ENCODE results near the gene TNFAIP8L1.

TNFAIP8L1 gene

GRCh38 chr19:4622695-4623421 is 16.5 kb upstream of the TNFAIP8L1 start:
- TF ChIP-seq TAF1 (IDR thresholded peaks at IDR 0.05; ENCODE audit: low read depth) (no peak), RAD21 (IDR thresholded peaks at IDR 0.05; ENCODE audit: low read depth) (no peak), YY1 (IDR thresholded peaks at IDR 0.05; ENCODE audit: low read depth) (no peak), TCF12 (IDR thresholded peaks at IDR 0.05; ENCODE audit: low read depth) (no peak), USF1 (IDR thresholded peaks at IDR 0.05) (no peak), EP300 (IDR thresholded peaks at IDR 0.05; ENCODE audit: borderline replicate concordance) (no peak), CREB1 (IDR thresholded peaks at IDR 0.05; ENCODE audit: low read depth) (no peak), ZBTB7A (IDR thresholded peaks at IDR 0.05; ENCODE audit: low read depth) (no peak), EGR1 (IDR thresholded peaks at IDR 0.05) (no peak), REST (IDR thresholded peaks at IDR 0.05; ENCODE audit: low read depth) (no peak), MAX (IDR thresholded peaks at IDR 0.05) (no peak), CEBPB (IDR thresholded peaks at IDR 0.05) (no peak), FOXM1 (IDR thresholded peaks at IDR 0.05; ENCODE audit: borderline replicate concordance, low read depth) (no peak), NFIC (IDR thresholded peaks at IDR 0.05) (no peak)

GRCh38 chr19:4624301-4624700 is 15.0 kb upstream of the TNFAIP8L1 start:
- no peak for TF ChIP-seq CREB1 (IDR thresholded peaks at IDR 0.05; ENCODE audit: low read depth)

- no peak for TF ChIP-seq ZBTB7A (IDR thresholded peaks at IDR 0.05; ENCODE audit: low read depth)
- TF ChIP-seq CREB1 (IDR thresholded peaks at IDR 0.05; ENCODE audit: low read depth): no peak
- TF ChIP-seq EGR1 (IDR thresholded peaks at IDR 0.05): no peak
- no peak for TF ChIP-seq NFIC (IDR thresholded peaks at IDR 0.05)
- TF ChIP-seq CEBPB (IDR thresholded peaks at IDR 0.05): no peak
- TF ChIP-seq TEAD4 (IDR thresholded peaks at IDR 0.05): no peak
- TF ChIP-seq REST (IDR thresholded peaks at IDR 0.05; ENCODE audit: low read depth): no peak
- TF ChIP-seq MAX (IDR thresholded peaks at IDR 0.05): no peak
- TF ChIP-seq TAF1 (IDR thresholded peaks at IDR 0.05; ENCODE audit: low read depth): no peak
- no peak for TF ChIP-seq EP300 (IDR thresholded peaks at IDR 0.05; ENCODE audit: borderline replicate concordance)
- no peak for TF ChIP-seq TCF12 (IDR thresholded peaks at IDR 0.05; ENCODE audit: low read depth)
- no peak for TF ChIP-seq USF1 (IDR thresholded peaks at IDR 0.05)
- no peak for TF ChIP-seq RAD21 (IDR thresholded peaks at IDR 0.05; ENCODE audit: low read depth)
- no peak for TF ChIP-seq YY1 (IDR thresholded peaks at IDR 0.05; ENCODE audit: low read depth)
- no peak for TF ChIP-seq FOXM1 (IDR thresholded peaks at IDR 0.05; ENCODE audit: borderline replicate concordance, low read depth)
Observed at GRCh38 chr19:4624733-4625362, 14.5 kb upstream of the TNFAIP8L1 start.

GRCh38 chr19:4633140-4633967 is 6.0 kb upstream of the TNFAIP8L1 start:
- TF ChIP-seq TEAD4 (IDR thresholded peaks at IDR 0.05) (no peak), YY1 (IDR thresholded peaks at IDR 0.05; ENCODE audit: low read depth) (0 out of 2 replicates have a peak, but pooled peaks have one; percentile 24), CEBPB (IDR thresholded peaks at IDR 0.05) (no peak), TCF12 (IDR thresholded peaks at IDR 0.05; ENCODE audit: low read depth) (no peak), USF1 (IDR thresholded peaks at IDR 0.05) (peak; percentile 53), TAF1 (IDR thresholded peaks at IDR 0.05; ENCODE audit: low read depth) (no peak), ZBTB7A (IDR thresholded peaks at IDR 0.05; ENCODE audit: low read depth) (no peak), RAD21 (IDR thresholded peaks at IDR 0.05; ENCODE audit: low read depth) (peak; percentile 57), REST (IDR thresholded peaks at IDR 0.05; ENCODE audit: low read depth) (no peak), MAX (IDR thresholded peaks at IDR 0.05) (peak; percentile 55; the same call in 1 of the 2 replicates)

Measured in Ishikawa (cell line).